ENCODE measurements around the gene RALGDS.
A peak's percentile ranks its signal among the peaks of the same experiment; 100 is the strongest.
"Not testable (repeated sequence)": the region's sequence is repeated elsewhere in the genome, so short reads cannot be mapped to it uniquely, and the experiment has no call there.

Gene RALGDS

GRCh38 chr9:133103987-133104505 is 17.0 kb downstream of the RALGDS start:
- no peak for DNase-seq

- no peak for DNase-seq
Observed at GRCh38 chr9:133103183-133103986, 17.7 kb downstream of the RALGDS start.

- no peak for DNase-seq
Observed at GRCh38 chr9:133102190-133103021, 18.6 kb downstream of the RALGDS start.

- no peak for DNase-seq
Observed at GRCh38 chr9:133101356-133102189, 19.5 kb downstream of the RALGDS start.

GRCh38 chr9:133100506-133101355 is 20.3 kb downstream of the RALGDS start:
- DNase-seq: no peak

- DNase-seq: no peak
Observed at GRCh38 chr9:133099726-133100505, 21.1 kb downstream of the RALGDS start.

GRCh38 chr9:133098871-133099270 is 22.2 kb downstream of the RALGDS start:
- no peak for DNase-seq

GRCh38 chr9:133098104-133098754 is 22.8 kb downstream of the RALGDS start:
- DNase-seq: no peak

- no peak for DNase-seq
Observed at GRCh38 chr9:133094842-133095393, 26.1 kb downstream of the RALGDS start.

GRCh38 chr9:133094351-133094750 is 26.7 kb downstream of the RALGDS start:
- DNase-seq: not testable (repeated sequence)

- DNase-seq: no peak
Observed at GRCh38 chr9:133090752-133091385, 30.2 kb downstream of the RALGDS start.

GRCh38 chr9:133090187-133090586 is 30.9 kb downstream of the RALGDS start:
- peak; percentile 44 for DNase-seq

- peak; percentile 99 for DNase-seq
Observed at GRCh38 chr9:133089271-133089671, 31.8 kb downstream of the RALGDS start.

GRCh38 chr9:133088756-133089155 is 32.3 kb downstream of the RALGDS start:
- no peak for DNase-seq

GRCh38 chr9:133088146-133088750 is 32.8 kb downstream of the RALGDS start:
- no peak for DNase-seq

- no peak for DNase-seq
Observed at GRCh38 chr9:133087429-133088145, 33.5 kb downstream of the RALGDS start.

GRCh38 chr9:133086894-133087293 is 34.1 kb downstream of the RALGDS start:
- no peak for DNase-seq

- DNase-seq: not testable (repeated sequence)
Observed at GRCh38 chr9:133086212-133086860, 34.7 kb downstream of the RALGDS start.

Measured in NCI-H774 (cell line).